ENCODE results near the gene CYP4F22.
"Not testable (repeated sequence)": the region's sequence is repeated elsewhere in the genome, so short reads cannot be mapped to it uniquely, and the experiment has no call there.

Gene CYP4F22

DNA sequence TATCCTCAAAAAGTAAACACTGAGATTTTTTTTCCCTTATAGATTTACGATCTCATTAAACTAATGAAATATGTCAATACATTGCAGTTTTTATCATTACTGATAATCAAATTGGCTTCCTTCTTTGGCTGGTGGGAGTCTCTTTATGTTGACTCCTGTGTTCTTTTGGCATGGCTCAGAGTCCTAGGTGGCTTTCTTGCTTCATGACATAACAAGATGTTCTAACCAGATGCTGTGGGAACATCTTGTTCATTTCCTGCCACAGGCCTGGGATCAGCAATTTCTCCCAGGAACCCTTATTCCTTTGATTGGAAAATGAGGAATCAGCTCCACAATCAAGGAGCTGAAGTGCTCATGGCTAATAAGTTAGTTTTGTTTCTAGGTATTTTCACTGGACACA lies 13.2 kb upstream of the CYP4F22 start:
- no peak for DNase-seq (ENCODE audit: low read depth)

DNA sequence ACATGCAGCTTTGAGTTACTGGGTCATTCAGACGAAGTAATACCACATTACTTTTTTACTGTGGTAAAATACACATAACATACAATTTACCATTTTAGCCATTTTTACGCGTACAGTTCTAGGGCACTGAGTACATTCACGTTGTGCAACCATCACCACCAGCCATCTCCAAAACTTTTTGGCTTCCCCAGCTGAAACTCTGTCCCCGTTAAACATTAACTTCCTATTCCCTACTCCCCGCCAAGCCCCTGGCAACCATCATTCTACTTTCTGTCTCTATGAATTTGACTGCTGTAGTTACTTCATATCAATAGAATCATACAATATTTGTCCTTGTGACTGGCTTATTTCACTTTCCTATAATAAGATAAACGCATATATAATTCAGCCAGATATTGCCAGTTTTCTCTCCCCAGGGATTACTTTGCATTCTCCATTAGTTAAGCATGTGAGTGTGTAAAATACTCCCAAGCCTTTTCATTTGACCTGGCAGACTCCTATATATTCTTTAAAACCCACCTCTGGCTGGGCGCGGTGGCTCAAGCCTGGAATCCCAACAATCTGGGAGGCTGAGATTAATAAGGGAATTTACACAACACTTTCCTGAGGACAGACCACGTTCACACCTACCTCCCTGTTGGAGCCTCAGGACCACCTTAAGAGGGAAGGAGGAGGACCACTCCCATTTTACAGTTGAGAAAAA lies 10.0 kb upstream of the CYP4F22 start:
- no peak for DNase-seq (ENCODE audit: low read depth)

DNA sequence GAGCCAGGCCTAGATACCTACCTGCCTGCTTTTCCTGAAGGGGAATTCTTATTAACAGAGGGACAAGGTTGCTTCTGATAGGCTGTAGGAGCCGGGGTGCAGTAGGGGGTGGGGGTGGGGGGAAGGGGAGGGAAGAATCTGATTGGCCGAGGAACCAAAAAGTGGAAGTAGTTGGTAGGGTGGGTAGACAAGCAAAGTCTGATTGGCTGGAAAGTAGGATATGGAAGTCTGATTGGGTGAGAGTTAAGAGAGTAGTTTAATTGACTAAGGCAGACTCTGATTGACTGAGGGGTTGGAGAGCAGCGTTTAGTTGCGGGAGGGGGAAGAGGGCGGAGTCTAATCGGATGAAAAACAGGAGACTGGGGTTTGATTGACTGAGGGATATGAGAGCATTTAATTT lies 9.4 kb upstream of the CYP4F22 start:
- DNase-seq (ENCODE audit: low read depth): no peak

DNA sequence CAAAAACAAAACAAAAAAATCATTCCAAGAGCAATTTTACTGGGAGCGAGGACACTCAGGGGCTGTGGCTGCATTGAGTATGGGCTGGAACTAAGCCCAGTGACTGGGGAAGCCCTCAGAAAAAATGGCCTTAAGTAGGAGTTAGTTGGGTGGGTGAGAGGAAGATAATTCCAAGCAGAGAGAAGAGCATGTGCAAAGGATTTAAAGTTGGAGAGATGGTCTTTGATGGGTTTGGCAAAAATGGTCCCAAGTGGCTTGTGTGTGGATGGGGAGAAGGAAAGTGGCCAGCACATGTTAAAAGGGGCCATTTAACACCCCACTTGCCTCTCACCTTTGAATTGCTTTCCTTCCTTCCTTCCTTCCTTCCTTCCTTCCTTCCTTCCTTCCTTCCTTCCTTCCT lies 6.7 kb upstream of the CYP4F22 start:
- DNase-seq (ENCODE audit: low read depth): no peak

DNA sequence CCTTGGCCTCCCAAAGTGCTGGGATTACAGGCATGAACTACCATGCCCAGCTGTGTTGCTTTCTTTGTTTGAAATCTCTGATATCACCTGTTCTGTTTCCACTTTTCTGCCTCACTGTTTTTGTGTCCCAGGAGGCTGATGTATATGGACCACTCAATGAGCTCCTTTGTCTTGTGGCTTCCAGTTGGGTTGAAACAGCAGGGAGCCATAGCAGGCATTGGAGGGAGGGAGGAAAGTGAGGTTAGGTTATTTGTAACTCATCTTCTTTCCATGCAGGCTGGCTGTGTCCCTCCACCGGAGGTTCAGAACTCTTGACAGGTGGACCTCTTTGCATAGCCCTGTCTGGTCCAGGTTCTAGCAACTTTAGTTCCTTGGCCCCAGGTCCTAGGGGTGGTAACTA lies 6.1 kb upstream of the CYP4F22 start:
- DNase-seq (ENCODE audit: low read depth): no peak

DNA sequence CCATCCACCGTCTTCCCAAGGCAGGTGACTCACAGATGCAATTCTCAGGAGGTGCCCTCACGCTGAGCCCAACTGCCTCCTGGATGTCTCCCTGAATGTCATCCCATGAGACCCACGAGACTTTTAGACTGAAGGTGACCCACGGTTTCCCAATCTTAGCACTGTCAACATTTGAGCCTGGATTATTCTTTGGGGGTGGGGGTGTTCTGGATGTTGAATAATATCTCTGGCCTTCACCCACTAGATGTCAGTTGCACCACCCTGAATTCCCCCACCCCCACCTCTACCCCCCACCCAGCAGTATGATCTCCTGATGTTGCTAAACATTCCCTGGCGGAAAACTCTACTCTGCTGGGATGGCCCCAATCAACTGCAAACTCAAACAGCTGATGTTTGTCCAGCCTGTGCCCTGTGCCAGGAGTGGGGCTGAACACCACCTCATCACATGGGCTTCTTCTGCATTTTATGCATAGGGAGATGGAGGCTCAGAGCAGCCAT lies 2.2 kb upstream of the CYP4F22 start:
- no peak for DNase-seq (ENCODE audit: low read depth)

DNA sequence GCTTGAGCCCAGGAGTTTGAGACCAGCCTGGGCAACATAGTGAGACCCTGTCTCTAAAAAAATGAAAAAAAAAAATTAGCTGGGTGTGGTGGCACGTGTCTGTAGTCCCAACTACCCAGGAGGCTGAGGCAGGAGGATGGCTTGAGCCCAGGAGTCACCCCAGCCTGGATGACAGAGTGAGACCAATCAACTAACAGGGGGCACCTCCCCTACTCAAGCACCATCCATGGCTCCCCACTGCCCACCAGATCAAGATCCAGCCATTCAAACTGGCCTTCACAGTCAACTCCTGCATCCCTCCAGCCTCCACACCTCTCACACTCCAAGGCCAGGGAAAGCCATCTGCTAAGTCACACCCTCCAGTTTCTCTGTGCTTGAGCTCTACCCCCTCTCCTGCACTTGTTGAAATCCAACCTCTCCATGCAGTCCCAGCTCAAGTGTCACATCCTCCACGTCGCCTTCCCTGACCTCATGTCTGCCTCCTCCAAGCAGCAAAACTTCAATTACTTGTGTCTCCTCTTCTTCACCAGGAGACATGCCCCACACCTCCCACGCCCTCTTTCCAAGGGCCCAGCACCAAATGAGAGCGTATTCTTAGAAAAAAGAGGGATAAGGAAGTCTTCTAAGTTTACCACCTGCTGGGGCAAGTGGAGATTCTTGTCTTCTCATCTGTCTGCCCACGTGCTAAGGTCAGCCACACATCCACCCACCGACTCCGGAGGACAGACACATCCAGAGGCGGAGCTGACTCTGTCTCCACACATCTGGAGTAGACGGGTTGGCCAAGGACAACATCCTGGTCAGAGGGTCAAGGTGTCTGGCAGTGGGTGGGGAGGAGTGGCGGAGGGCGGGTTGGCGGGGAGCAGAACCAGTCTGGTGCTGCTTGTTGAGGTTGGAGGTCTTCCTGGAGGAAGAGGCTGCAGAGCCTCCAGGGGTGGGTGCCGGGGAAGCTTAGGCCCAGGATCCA lies 974 bp upstream of the CYP4F22 start:
- no peak for DNase-seq (ENCODE audit: low read depth)

DNA sequence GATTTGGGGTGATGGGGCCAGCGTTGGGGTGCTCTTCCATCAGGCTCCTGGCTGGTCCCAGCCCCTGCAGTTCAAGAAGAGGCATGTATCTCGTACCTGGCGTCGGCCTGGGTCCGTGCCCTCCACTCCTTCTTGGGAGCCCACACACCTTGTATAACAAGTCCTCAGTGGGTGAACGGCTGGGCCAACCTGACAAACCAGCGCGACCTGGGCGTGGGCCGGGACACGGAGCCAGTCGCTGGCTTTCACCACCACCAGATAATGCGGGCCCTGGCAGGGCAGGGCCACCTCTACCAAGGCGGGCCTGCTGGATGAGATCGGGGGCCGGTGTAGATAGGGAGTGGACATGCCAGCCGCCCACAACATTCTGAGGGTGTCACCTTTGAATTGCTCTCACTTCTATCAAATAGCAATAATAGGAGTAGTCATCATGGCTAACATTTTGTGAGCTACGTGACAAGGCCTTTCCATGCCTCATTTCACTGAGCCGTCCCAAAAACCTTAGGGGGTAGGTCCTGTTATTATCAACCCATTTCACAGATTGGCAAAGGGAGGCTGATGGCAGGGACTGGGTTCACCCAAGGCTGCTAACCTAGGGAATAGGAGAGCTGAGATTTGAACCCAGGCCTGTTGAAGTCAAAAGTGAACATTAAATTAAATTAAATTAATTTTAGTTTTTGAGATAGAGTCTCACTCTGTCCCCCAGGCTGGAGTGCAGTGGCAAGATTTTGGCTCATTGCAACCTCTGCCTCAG lies 3.5 kb downstream of the CYP4F22 start:
- DNase-seq (ENCODE audit: low read depth): no peak

DNA sequence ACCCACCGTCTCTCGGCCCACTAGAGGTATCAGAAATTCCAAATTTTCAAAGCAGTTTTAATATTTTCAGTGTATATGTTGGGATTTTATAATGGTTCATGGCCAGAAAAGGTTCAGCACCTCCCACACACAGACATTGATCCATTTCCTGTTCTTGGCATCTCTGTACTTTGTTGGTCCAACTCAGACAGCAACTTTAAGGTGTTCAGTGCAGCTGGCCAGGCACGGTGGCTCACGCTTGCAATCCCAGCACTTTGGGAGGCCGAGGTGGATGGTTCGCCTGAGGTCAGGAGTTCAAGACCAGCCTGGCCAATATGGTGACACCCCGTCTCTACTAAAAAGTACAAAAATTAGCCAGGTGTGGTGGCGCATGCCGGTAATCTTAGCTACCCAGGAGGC lies 6.9 kb downstream of the CYP4F22 start:
- DNase-seq (ENCODE audit: low read depth): not testable (repeated sequence)

DNA sequence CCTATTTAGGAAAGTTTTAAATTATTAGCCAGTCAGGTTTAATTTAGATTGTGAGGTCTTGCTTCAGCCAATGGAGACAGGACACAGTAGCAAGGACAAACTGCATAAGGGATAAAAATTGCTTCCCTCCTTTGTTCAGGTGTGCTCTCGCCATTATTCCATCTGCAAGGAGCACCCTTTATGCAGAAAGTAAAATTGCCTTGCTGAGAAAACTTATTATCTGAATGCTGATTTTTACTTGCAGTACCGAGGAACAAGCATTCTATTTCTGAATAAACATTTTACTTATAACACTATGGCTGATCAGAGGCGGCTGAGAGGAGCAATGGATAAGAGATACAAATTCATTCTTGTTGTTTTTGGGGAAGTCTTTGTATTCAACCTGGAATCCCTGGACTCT lies 8.0 kb downstream of the CYP4F22 start:
- no peak for DNase-seq (ENCODE audit: low read depth)

DNA sequence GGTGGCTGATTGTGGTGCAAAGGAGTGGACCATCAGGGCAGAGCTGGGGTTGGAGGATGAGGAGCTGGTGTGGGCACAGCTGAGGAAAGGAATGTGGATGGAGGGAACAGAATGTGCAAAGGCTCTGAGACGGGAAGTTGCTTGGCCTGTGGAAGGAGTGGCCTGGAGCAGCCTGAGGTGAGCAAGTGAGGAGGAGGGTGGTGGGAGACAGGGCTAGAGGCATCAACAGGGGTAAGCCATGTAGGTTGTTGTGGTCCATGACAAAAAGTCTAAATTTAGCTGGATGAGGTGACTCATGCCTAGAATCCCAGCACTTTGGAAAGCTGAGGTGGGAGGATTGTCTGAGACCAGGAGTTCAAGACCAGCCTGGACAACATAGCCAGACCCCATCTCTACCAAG lies 9.5 kb downstream of the CYP4F22 start:
- no peak for DNase-seq (ENCODE audit: low read depth)

DNA sequence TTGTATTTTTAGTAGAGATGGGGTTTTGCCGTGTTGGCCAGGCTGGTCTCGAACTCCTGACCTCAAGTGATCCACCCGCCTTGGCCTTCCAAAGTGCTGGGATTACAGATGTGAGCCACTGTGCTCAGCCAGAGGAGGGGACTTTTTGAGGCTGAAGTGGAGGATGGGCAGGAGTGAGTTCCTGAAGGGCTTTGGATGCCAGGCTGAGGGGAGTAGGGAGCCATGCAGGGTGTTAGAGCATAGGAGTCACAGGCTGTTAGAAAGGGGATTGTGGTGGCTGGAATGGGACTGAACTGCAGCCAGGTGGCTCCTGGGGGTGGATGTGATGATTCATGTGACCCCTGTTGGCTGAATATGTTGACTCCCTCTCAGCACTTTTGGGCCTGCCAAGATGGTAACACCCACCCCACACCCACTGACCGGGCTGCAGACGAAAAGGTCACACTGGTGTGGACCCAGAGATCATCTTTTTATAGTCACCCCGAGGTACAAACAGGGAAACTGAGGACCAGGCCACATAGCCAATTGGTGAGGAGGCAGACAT lies 11.2 kb downstream of the CYP4F22 start:
- DNase-seq (ENCODE audit: low read depth): no peak

DNA sequence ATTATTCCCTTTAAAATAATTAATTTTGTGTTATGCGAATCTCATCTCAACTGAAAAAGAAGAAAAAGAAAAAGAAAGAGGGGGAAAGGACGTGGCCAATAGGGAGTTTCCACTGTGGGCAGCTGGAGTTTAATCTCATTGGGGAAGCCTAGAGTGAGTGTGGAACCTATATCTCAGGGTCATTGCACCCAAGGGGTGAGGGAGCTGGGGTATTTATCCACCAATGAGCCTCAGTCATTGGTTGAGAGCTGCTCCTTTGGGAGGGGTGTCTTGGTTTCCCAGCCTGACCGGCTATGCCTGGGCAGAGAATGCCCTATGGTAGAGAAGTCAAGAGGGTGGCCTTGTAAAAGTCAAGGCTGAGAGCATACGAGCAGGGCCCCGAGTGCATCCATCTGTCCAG lies 16.5 kb downstream of the CYP4F22 start:
- DNase-seq (ENCODE audit: low read depth): no peak

DNA sequence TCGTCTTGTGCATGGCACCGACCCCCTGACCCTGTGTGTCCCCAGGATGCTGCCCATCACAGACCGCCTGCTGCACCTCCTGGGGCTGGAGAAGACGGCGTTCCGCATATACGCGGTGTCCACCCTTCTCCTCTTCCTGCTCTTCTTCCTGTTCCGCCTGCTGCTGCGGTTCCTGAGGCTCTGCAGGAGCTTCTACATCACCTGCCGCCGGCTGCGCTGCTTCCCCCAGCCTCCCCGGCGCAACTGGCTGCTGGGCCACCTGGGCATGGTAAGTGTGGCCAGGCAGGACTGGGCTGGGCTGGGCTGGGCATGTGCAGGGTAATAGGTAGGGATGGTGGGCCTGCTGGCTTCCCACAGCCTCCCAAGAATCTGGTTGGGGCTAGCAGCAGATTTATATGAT lies 17.0 kb downstream of the CYP4F22 start:
- no peak for DNase-seq (ENCODE audit: low read depth)

DNA sequence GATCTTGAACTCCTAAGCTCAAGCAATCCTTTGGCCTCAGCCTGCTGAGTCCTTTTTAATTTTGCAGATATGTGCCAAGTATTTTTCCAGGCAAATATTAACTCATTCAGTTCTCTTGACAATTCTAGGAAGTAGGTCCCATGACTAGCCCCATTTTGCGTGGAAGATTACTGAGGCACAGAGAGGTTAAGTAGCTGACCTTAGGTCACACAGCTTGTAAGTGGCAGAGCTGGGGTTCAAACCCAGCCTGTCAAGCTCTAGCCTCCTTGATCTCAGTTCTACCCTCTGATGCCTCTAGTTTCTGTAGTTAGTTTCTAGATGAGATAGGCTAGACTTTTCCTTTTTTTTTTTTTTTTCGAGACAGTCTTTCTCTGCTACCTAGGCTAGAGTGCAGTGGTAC lies 18.1 kb downstream of the CYP4F22 start:
- no peak for DNase-seq (ENCODE audit: low read depth)

DNA sequence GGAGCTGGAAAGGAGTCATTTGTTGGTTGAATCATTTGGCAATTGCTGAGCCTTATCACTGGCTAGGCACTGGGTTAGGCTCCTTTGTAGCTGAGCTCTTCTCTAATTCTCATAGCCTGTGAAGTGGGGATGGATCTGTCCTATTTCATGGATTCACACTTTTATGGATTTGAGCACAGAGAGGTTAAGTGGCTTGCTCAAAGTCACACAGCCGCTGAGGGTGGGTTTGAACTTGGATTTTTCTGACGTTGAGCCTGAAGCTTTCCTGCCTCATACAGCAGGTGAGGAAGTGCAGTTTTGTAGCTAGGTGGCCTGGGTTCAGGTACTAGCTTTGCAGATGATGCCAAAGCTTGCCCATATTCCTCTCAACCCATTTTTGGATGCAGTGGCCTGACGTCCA lies 19.4 kb downstream of the CYP4F22 start:
- no peak for DNase-seq (ENCODE audit: low read depth)

DNA sequence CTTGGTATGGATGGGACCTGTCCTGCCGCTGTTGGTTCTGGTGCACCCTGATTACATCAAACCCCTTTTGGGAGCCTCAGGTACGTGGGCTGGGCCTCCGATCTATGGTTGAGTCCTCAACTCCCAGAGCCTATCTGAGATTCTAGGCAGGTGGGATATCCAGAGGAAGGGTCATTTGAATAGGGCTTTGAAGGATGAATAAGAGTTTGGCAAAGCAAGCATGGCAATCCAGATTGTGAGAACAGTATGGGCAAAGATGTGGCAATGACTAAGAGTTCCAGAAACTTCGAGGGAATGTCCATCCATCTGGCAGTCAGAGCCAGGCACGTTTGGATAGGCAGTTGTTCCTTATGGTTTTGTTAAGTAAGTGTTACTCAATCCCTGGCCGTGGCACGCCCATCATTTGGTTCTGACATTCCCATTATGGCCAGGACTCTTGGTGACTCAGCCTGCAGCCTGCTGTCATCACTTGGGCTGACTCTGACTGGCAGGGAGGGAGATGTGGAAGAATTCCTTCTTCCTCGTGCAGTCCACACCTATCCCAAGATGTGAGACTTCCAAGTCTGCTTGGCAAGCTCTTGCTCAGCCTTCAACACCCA lies 21.5 kb downstream of the CYP4F22 start:
- no peak for DNase-seq (ENCODE audit: low read depth)

DNA sequence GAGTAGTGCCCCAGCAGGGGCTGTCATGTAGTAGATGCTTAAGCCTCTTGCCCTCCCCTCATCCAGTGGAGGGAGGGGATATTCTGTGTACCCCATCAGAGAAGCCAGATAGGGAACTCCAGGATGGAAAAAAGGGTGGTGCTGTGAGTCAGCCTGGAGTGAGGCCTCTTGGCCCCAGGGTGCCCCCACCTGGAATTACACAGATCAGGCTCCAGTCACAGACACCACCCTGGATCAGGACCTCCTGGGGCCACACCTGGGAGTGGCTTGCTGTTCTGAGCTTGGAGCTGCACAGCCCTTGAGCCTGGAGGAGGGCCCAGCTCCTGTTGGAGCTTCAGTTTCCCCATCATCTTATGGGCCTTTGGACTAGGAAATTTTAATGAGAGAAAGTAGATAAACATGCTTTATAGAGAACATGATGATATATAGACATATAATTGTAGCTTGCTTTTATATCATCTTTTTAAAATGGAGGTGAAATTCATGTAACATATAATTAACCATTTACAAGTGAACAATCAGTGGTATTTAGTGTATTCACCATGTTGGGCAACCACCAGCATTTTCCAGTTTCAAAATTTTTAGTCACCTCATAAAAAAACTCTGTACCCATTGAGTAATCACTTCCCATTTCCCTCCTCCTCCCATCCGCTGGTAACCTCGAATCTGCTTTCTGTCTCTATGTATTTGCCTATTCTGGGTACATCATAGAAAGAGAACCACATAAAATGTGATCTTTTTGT lies 24.6 kb downstream of the CYP4F22 start:
- no peak for DNase-seq (ENCODE audit: low read depth)

DNA sequence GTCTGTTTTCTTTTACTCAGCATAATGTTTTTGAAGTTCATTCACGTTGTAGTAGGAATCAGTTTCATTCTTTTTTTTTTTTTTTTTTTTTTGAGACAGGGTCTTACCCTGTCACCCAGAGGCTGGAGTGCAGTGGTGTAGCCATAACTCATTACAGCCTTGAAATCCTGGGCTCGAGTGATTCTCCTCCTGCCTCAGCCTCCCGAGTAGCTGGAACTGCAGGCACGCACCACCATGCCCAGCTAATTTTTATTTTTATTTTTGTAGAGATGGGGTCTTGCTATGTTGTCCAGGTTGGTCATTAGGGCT lies 25.2 kb downstream of the CYP4F22 start:
- not testable (repeated sequence) for DNase-seq (ENCODE audit: low read depth)

DNA sequence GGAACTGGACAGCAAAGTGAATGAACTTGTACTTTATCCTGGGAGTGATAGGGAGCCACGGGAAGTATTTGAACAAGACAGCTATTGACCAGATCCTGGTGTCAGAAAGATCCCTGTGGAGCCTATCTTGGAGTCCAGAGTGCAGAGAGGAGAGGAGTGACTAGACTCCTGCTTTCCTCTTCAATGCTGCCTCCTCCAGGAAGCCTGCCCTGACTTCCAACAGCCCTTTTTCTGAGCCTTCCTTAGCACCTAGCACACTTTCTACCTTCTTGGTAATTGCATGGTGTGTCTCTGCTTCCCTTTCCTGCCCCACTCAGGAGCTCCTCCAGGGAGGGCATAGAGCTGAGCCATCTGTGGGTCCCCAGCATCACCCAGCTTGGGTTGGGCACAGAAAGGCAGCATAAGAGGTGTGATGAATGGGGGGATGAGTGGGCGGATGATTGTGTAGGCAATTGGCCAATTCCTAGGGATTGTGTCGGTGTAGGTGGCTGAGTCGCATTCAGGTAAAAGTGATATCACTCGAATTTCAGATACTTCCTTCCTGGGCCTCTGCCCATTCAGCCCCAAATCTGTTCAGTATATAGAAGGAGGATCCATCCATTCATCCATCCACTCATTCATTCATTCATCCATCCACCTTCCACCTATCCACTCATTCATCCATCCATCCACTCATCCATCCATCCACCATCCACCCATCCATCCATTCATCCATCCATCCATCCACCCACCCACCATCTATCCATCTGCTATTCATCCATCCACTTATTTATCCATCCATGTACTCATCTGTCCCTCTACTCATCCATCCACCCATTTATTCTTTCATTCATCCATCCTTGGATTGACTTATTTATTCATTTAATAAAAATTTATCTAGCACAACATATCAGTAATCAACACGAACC lies 26.9 kb downstream of the CYP4F22 start:
- DNase-seq (ENCODE audit: low read depth): no peak
